Hippocampal formation (tissue), 2 donors: ENCODE measurements around the gene CEND1.

Experiments
- DNase-seq, 2 donors: peaks; one replicate each; lab custom pipeline; 2025; lab: John Stamatoyannopoulos, UW

The CEND1 gene

GRCh38 chr11:777288-778255 lies 12.3 kb downstream of the CEND1 start, which contains the start of gene GATD1:
Gene GATD1 (minus strand): TSS chr11:777487. CDS start chr11:777462, 25 bp downstream.
- peak; percentile 58 to 86 for DNase-seq

GRCh38 chr11:776561-777287 lies 13.2 kb downstream of the CEND1 start:
- DNase-seq: no peak

- no peak for DNase-seq
These were observed 13.7 kb downstream of the CEND1 start for GRCh38 chr11:776263-776560.

- DNase-seq: no peak
These were observed 14.9 kb downstream of the CEND1 start for GRCh38 chr11:774873-775592.

- no peak for DNase-seq
These were observed 16.1 kb downstream of the CEND1 start for GRCh38 chr11:773830-774229.

- no peak for DNase-seq
These were observed 16.5 kb downstream of the CEND1 start for GRCh38 chr11:773425-773824.

GRCh38 chr11:772429-773390 lies 17.2 kb downstream of the CEND1 start:
- DNase-seq: peak; percentile 86 to 89

GRCh38 chr11:771617-772204 lies 18.2 kb downstream of the CEND1 start:
- no peak for DNase-seq

- DNase-seq: no peak
These were observed 19.0 kb downstream of the CEND1 start for GRCh38 chr11:770642-771616.

GRCh38 chr11:769887-770641 lies 19.8 kb downstream of the CEND1 start:
- DNase-seq: no peak

GRCh38 chr11:767238-767637 lies 22.7 kb downstream of the CEND1 start:
- no peak for DNase-seq

GRCh38 chr11:766936-767210 lies 23.0 kb downstream of the CEND1 start:
- no peak for DNase-seq

- DNase-seq: no peak
These were observed 23.6 kb downstream of the CEND1 start for GRCh38 chr11:766106-766935.

GRCh38 chr11:765802-766091 lies 24.1 kb downstream of the CEND1 start:
- no peak for DNase-seq

GRCh38 chr11:765025-765801 lies 24.7 kb downstream of the CEND1 start:
- peak; percentile 16 to 47 for DNase-seq

GRCh38 chr11:764322-765024 lies 25.4 kb downstream of the CEND1 start:
- no peak for DNase-seq
